Mammary epithelial cell (primary cell): ENCODE measurements around the gene ERP44.

Experiments
- CTCF ChIP-seq, 2 donors: IDR thresholded peaks in 1 of 2; conservative IDR thresholded peaks in 1 of 2; 2 replicates each; pipeline ENCODE4 v1.5.1; 2011 to 2012; ENCODE audit warnings: inconsistent platforms in 2 of 2, low read length in 2 of 2, mild to moderate bottlenecking in 2 of 2, control low read depth in 1 of 2, low read depth in 1 of 2; ENCODE audit not compliant: insufficient read depth in 1 of 2; ENCODE audit errors: extremely low read depth in 1 of 2
- EZH2 ChIP-seq: IDR thresholded peaks from 2 replicates; pipeline ENCODE4 v1.6.1; 2012; ENCODE audit warnings: low read length, inconsistent platforms, borderline replicate concordance

- TF ChIP-seq EZH2 (no peak), CTCF (conservative IDR thresholded peaks at IDR 0.05 in 1 of 2, IDR thresholded peaks at IDR 0.05 in 1 of 2; ENCODE audit: extremely low read depth in 1 of 2, insufficient read depth in 1 of 2, low read depth in 1 of 2, low read length in 2 of 2) (no peak)
Measured at GRCh38 chr9:100112677-100113336, 14.0 kb upstream of the ERP44 start.
